HCT116 (cell line): ENCODE results near the gene PEX10. TPM values are rescaled to one million over a fixed set of nuclear protein-coding genes. Genes with fewer than 3 reads are reported as not detected.

ENCODE experiments used
- ATAC-seq: fragments of 200-7000 bp; cut with Tn5 transposase; 2 replicates; pipeline ENCODE4 v1.9.1; 2020; ENCODE audit warnings: mild to moderate bottlenecking, moderate library complexity
- BruUV-seq: library from RNA; stranded (reverse); fragments of 400-500 nt; replicated peaks from 2 replicates; lab custom pipeline; 2021; lab: Mats Ljungman, UMichigan
- CTCF ChIA-PET: fragments of 300-600 bp; sonication (Branson Sonifier 250); formaldehyde crosslinking; loops from one replicate; lab custom pipeline; 2021; ENCODE audit warnings: antibody characterized with exemption; lab: Charles Lee
- POLR2A ChIA-PET: fragments of 300-600, 350-600 bp; sonication (Branson Sonifier 250); formaldehyde crosslinking; loops from one replicate; lab custom pipeline; 2021; ENCODE audit warnings: antibody characterized with exemption; lab: Charles Lee
- RAD21 ChIA-PET, 2 experiments: fragments of 300-600 bp; sonication (Branson Sonifier 250); formaldehyde crosslinking; loops; one replicate each; lab custom pipeline; 2023; ENCODE audit warnings: low total read pairs in 2 of 2; ENCODE audit not compliant: uncharacterized antibody in 2 of 2, unreplicated experiment in 2 of 2, low non-redundant PET in 1 of 2; lab: Charles Lee
- DNase-seq: peaks from one replicate; pipeline ENCODE4 v3.0.0-alpha.2; 2010; ENCODE audit warnings: low read depth, low spot score
- H2AFZ ChIP-seq: fragments of 200-600 bp; shearing (Covaris generic), sonication (generic); 2 replicates; pipeline ENCODE4 v1.6.1; 2017; ENCODE audit warnings: low read depth, mixed run types, mixed read lengths, antibody characterized with exemption, low read length; ENCODE audit not compliant: poor library complexity, severe bottlenecking
- H3K27ac ChIP-seq: 2 replicates; pipeline ENCODE4 v1.5.1; 2012; ENCODE audit warnings: low read depth, low read length
- H3K27me3 ChIP-seq: fragments of 200-600 bp; sonication (generic); 2 replicates; pipeline ENCODE4 v1.6.1; 2016; ENCODE audit warnings: mixed run types, low read length, mixed read lengths; ENCODE audit not compliant: insufficient read depth
- H3K36me3 ChIP-seq, 2 experiments: fragments of 200-500 bp in 1 of 2; fragments of 200-600 bp in 1 of 2; sonication (Bioruptor generic) in 1 of 2; sonication (generic) in 1 of 2; 2 replicates each; pipeline versions ENCODE4 v1.5.1 to v1.6.1; 2014 to 2016; ENCODE audit warnings: low read length in 2 of 2, inconsistent platforms in 1 of 2, mixed read lengths in 1 of 2, mixed run types in 1 of 2; ENCODE audit not compliant: insufficient read depth in 2 of 2, control insufficient read depth in 1 of 2
- H3K4me1 ChIP-seq, 2 experiments: fragments of 200-600 bp in 1 of 2; sonication (generic) in 1 of 2; 2 replicates each; pipeline versions ENCODE4 v1.5.1 to v1.6.1; 2012 to 2017; ENCODE audit warnings: low read length in 2 of 2, inconsistent platforms in 1 of 2, mild to moderate bottlenecking in 1 of 2, mixed read lengths in 1 of 2, mixed run types in 1 of 2, moderate library complexity in 1 of 2; ENCODE audit not compliant: insufficient read depth in 2 of 2, control insufficient read depth in 1 of 2
- H3K4me2 ChIP-seq: fragments of 200-600 bp; sonication (generic); 2 replicates; pipeline ENCODE4 v1.6.1; 2017; ENCODE audit warnings: mixed run types, low read length, mixed read lengths
- H3K4me3 ChIP-seq, 2 experiments: fragments of 200-600 bp in 1 of 2; sonication (generic) in 1 of 2; replicated peaks in 1 of 2; 2 replicates each; pipeline ENCODE4 v1.5.1; 2011 to 2016; ENCODE audit warnings: low read length in 2 of 2, control low read depth in 1 of 2, low read depth in 1 of 2, mild to moderate bottlenecking in 1 of 2, mixed read lengths in 1 of 2, mixed run types in 1 of 2
- H3K79me2 ChIP-seq: fragments of 200-600 bp; sonication (generic); 2 replicates; pipeline ENCODE4 v1.6.1; 2017; ENCODE audit warnings: mild to moderate bottlenecking, mixed run types, low read length, moderate library complexity, mixed read lengths; ENCODE audit not compliant: insufficient read depth
- H3K9ac ChIP-seq: fragments of 200-600 bp; sonication (generic); 2 replicates; pipeline ENCODE4 v1.6.1; 2016; ENCODE audit warnings: low read length, mixed read lengths
- H3K9me2 ChIP-seq: fragments of 200-600 bp; sonication (generic), shearing (Covaris generic); 2 replicates; pipeline ENCODE4 v1.6.1; 2017; ENCODE audit warnings: mixed run types, mild to moderate bottlenecking, moderate library complexity; ENCODE audit not compliant: insufficient read depth
- H3K9me3 ChIP-seq, 2 experiments: fragments of 200-500 bp in 1 of 2; fragments of 200-600 bp in 1 of 2; sonication (Bioruptor generic) in 1 of 2; sonication (generic) in 1 of 2; 2 replicates each; pipeline ENCODE4 v1.6.1; 2014 to 2017; ENCODE audit warnings: low read length in 2 of 2, mixed read lengths in 2 of 2, inconsistent platforms in 1 of 2, low read depth in 1 of 2, mild to moderate bottlenecking in 1 of 2, mixed run types in 1 of 2, moderate library complexity in 1 of 2; ENCODE audit not compliant: control insufficient read depth in 1 of 2, insufficient read depth in 1 of 2
- H4K20me1 ChIP-seq: fragments of 200-600 bp; sonication (generic), shearing (Covaris generic); 2 replicates; pipeline ENCODE4 v1.6.1; 2017; ENCODE audit warnings: mixed run types, mild to moderate bottlenecking, moderate library complexity; ENCODE audit not compliant: insufficient read depth
- CBX3 ChIP-seq: IDR thresholded peaks from 2 replicates; pipeline ENCODE4 v1.6.1; 2012; ENCODE audit warnings: low read depth
- CEBPB ChIP-seq: IDR thresholded peaks from 2 replicates; pipeline ENCODE4 v1.6.1; 2012; ENCODE audit warnings: low read depth
- CTCF ChIP-seq, 3 experiments: fragments of 200-600 bp in 1 of 3; sonication (generic) in 1 of 3; IDR thresholded peaks in 2 of 3; conservative IDR thresholded peaks in 1 of 3; 2 replicates each; pipeline ENCODE4 v1.5.1; 2012 to 2017; ENCODE audit warnings: low read depth in 2 of 3, low read length in 2 of 3, antibody characterized with exemption in 1 of 3, borderline replicate concordance in 1 of 3, control low read depth in 1 of 3, mild to moderate bottlenecking in 1 of 3, mixed read lengths in 1 of 3, mixed run types in 1 of 3, moderate library complexity in 1 of 3; ENCODE audit not compliant: insufficient read depth in 1 of 3
- EZH2 ChIP-seq: fragments of 200-600 bp; sonication (generic); IDR thresholded peaks from 2 replicates; pipeline ENCODE4 v1.6.1; 2017; ENCODE audit warnings: antibody characterized with exemption, mixed run types
- POLR2AphosphoS5 ChIP-seq: IDR thresholded peaks from 2 replicates; pipeline ENCODE4 v1.6.1; 2011; ENCODE audit warnings: mild to moderate bottlenecking, low read depth, low read length, moderate library complexity
- RAD21 ChIP-seq: IDR thresholded peaks from 2 replicates; pipeline ENCODE4 v1.6.1; 2012; ENCODE audit warnings: low read depth, mild to moderate bottlenecking
- SIN3A ChIP-seq: IDR thresholded peaks from 2 replicates; pipeline ENCODE4 v1.6.1; 2012; ENCODE audit warnings: low read depth
- SRF ChIP-seq: IDR thresholded peaks from 2 replicates; pipeline ENCODE4 v1.6.1; 2012; ENCODE audit warnings: low read depth
- TCF7L2 ChIP-seq: IDR thresholded peaks from 2 replicates; pipeline ENCODE4 v1.7.0; 2011; ENCODE audit warnings: borderline replicate concordance, inconsistent platforms; ENCODE audit not compliant: insufficient read depth, insufficient read length; ENCODE audit errors: extremely low read depth
- YY1 ChIP-seq: IDR thresholded peaks from 2 replicates; pipeline ENCODE4 v1.6.1; 2011; ENCODE audit warnings: low read length, low read depth, moderate library complexity, mild to moderate bottlenecking; ENCODE audit not compliant: insufficient replicate concordance; ENCODE audit errors: extremely low read depth
- ZNF274 ChIP-seq: fragments of 200-500 bp; sonication (Bioruptor generic); IDR thresholded peaks from 2 replicates; pipeline ENCODE4 v1.6.1; 2014; ENCODE audit warnings: mild to moderate bottlenecking, low read depth, low read length, inconsistent platforms
- intact Hi-C: fragments of 100-400 bp; cut with micrococcal nuclease; formaldehyde crosslinking; loops from 2 replicates; pipeline ENCODE4 v1.10.0; 2022
- total RNA-seq: library from RNA; stranded (reverse); gene quantifications from one replicate; pipeline ENCODE4 v1.2.1, GENCODE V29; 2021; ENCODE audit not compliant: unreplicated experiment

Gene PEX10
- total RNA-seq, 1 experiment from 2014 or later = 27.9 TPM

- no peaks in the 10 kb centered on the region for H3K9me3 ChIP-seq
- ChIA-PET POLR2A (no interaction called here), RAD21 (no interaction called here), CTCF (no interaction called here)
- intact Hi-C loops = no loop called here
- H4K20me1 ChIP-seq = no peaks in the 10 kb centered on the region
- DNase-seq (no peak), ATAC-seq (no peak)
- H3K9me2 ChIP-seq = no peaks in the 10 kb centered on the region
- H3K9ac ChIP-seq = no peak overlapping the region
- H3K4me2 ChIP-seq = no peak overlapping the region
- no peak overlapping the region for H3K27ac ChIP-seq
- peaks cover 0 to 7% of the 10 kb centered on the region in 2 experiments; a peak in 1 of 4 replicates for H3K4me1 ChIP-seq
- H3K36me3 ChIP-seq = no peaks in the 10 kb centered on the region
- H3K79me2 ChIP-seq = no peaks in the 10 kb centered on the region
- BruUV-seq = no TSS peak
- no peaks in the 10 kb centered on the region for H3K27me3 ChIP-seq
- TF ChIP-seq CBX3 (no peak), YY1 (no peak), RAD21 (no peak), SRF (no peak), TCF7L2 (no peak), EZH2 (no peak), CTCF (IDR thresholded peaks at IDR 0.05 in 2 of 3, conservative IDR thresholded peaks at IDR 0.05 in 1 of 3; ENCODE audit: borderline replicate concordance in 1 of 3, insufficient read depth in 1 of 3, low read depth in 2 of 3, low read length in 2 of 3) (no peak), CEBPB (no peak), POLR2AphosphoS5 (no peak), SIN3A (no peak), ZNF274 (no peak)
- H3K4me3 ChIP-seq = no peak overlapping the region
- H2AFZ ChIP-seq = no peak overlapping the region
Observed at GRCh38 chr1:2375923-2376260, 36.5 kb downstream of the PEX10 start.
